Spleen (tissue), 7 donors: ENCODE data around the gene RINL.

ENCODE experiments used
- POLR2A ChIP-seq, 3 donors: fragments of 450-650 bp; IDR thresholded peaks; one replicate each; pipeline ENCODE4 v1.5.1; 2017; ENCODE audit warnings: antibody characterized with exemption in 3 of 3, mild to moderate bottlenecking in 1 of 3
- TF ChIP-seq, protein P1 (sequence below), 11 experiments: fragments of 200-600 bp in 7 of 11; fragments of 450-650 bp in 4 of 11; sonication (generic) in 4 of 11; IDR thresholded peaks in 8 of 11; conservative IDR thresholded peaks in 3 of 11; 1 replicate in 7 of 11; 2 replicates in 4 of 11; pipeline versions ENCODE4 v1.4.0 to v1.8.0; 2016 to 2021; ENCODE audit warnings: antibody characterized with exemption in 11 of 11, inconsistent platforms in 4 of 11, mild to moderate bottlenecking in 1 of 11
- donor health status: DM: no; HTN: no; CAD: no; lungs with moderate emphysema.
- donor health status: DM: no; HTN: no; CAD: no.
- donor health status: DM: no; HTN: no; CAD: no.

DNA sequence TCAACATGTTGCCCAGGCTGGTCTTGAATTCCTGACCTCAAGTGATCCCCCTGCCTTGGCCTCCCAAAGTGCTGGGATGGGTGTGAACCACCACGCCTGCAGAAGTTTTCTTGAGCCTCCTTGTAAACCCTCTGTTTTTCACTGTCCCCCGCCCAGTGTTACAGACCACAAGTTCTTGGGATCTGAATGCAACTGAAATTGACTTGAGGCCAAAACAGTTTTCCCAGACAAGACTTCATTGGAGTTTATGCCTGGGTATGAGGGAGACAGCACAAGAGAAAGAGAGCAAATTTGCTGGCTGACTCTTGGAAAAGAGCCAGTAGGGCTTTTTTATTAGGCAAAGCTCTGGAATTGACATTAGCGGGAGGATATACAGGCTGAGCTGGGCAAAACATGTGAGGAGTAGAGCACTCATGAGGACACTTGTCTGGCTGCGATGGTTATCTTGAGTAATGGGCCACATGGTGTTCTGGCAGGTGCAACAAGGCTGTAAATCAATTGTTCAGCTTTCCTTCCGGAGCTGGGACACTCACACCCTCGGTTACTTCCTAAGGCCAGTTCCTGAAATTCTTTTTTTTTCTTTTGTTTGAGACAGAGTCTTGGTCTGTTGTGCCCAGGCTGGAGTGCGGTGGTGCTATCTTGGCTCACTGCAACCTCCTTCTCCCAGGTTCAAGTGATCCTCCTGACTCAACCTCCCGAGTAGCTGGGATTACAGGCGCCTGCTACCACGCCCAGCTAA lies 15.6 kb downstream of the RINL start:
- no peak for TF ChIP-seq POLR2A (IDR thresholded peaks at IDR 0.05)
- TF ChIP-seq, protein P1, sequence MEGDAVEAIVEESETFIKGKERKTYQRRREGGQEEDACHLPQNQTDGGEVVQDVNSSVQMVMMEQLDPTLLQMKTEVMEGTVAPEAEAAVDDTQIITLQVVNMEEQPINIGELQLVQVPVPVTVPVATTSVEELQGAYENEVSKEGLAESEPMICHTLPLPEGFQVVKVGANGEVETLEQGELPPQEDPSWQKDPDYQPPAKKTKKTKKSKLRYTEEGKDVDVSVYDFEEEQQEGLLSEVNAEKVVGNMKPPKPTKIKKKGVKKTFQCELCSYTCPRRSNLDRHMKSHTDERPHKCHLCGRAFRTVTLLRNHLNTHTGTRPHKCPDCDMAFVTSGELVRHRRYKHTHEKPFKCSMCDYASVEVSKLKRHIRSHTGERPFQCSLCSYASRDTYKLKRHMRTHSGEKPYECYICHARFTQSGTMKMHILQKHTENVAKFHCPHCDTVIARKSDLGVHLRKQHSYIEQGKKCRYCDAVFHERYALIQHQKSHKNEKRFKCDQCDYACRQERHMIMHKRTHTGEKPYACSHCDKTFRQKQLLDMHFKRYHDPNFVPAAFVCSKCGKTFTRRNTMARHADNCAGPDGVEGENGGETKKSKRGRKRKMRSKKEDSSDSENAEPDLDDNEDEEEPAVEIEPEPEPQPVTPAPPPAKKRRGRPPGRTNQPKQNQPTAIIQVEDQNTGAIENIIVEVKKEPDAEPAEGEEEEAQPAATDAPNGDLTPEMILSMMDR (IDR thresholded peaks at IDR 0.05 in 8 of 11, conservative IDR thresholded peaks at IDR 0.05 in 3 of 11): no peak
